Measurements from ENCODE around the gene TRIM47.
"Not testable (repeated sequence)": the region's sequence is repeated elsewhere in the genome, so short reads cannot be mapped to it uniquely, and the experiment has no call there.

Gene TRIM47

DNA sequence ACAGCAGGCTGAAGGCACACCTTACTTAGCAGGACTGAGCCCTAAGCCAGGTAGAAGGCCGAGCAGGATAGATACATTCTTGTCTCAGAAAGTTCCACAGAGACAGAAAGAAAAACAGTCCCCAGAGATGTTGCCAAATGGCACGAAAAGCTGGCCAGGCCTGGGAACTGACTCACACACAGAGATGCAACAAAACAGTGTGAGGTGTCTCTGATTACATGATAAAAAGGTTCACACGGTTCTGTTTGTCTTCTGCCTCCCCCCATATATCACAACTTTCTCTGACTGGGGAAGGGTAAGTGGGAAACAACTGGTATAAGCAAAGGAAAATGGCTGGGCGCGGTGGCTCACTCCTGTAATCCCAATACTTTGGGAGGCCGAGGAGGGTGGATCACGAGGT lies 24.9 kb downstream of the TRIM47 start:
- DNase-seq (ENCODE audit: low read depth), result no peak
- H3K4me3 ChIP-seq (ENCODE audit: low read depth, low read length), result no peak overlapping the region
- TF ChIP-seq, protein P1, sequence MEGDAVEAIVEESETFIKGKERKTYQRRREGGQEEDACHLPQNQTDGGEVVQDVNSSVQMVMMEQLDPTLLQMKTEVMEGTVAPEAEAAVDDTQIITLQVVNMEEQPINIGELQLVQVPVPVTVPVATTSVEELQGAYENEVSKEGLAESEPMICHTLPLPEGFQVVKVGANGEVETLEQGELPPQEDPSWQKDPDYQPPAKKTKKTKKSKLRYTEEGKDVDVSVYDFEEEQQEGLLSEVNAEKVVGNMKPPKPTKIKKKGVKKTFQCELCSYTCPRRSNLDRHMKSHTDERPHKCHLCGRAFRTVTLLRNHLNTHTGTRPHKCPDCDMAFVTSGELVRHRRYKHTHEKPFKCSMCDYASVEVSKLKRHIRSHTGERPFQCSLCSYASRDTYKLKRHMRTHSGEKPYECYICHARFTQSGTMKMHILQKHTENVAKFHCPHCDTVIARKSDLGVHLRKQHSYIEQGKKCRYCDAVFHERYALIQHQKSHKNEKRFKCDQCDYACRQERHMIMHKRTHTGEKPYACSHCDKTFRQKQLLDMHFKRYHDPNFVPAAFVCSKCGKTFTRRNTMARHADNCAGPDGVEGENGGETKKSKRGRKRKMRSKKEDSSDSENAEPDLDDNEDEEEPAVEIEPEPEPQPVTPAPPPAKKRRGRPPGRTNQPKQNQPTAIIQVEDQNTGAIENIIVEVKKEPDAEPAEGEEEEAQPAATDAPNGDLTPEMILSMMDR (IDR thresholded peaks at IDR 0.05; ENCODE audit: insufficient read depth, low read depth, low read length, missing control alignments), result no peak

DNA sequence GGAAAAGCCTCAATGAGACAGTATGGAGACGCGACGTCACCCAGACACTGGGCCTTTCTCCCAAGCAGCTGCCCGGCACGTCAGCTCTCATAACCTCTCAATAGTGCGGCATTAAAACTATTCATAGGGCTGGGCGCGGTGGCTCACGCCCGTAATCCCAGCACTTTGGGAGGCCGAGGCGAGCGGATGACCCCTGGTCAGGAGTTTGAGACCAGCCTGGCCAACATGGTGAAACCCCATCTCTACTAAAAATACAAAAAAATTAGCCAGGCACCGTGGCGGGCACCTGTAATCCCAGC lies 26.7 kb downstream of the TRIM47 start:
- not testable (repeated sequence) for H3K4me3 ChIP-seq (ENCODE audit: low read depth, low read length); DNase-seq (ENCODE audit: low read depth)

DNA sequence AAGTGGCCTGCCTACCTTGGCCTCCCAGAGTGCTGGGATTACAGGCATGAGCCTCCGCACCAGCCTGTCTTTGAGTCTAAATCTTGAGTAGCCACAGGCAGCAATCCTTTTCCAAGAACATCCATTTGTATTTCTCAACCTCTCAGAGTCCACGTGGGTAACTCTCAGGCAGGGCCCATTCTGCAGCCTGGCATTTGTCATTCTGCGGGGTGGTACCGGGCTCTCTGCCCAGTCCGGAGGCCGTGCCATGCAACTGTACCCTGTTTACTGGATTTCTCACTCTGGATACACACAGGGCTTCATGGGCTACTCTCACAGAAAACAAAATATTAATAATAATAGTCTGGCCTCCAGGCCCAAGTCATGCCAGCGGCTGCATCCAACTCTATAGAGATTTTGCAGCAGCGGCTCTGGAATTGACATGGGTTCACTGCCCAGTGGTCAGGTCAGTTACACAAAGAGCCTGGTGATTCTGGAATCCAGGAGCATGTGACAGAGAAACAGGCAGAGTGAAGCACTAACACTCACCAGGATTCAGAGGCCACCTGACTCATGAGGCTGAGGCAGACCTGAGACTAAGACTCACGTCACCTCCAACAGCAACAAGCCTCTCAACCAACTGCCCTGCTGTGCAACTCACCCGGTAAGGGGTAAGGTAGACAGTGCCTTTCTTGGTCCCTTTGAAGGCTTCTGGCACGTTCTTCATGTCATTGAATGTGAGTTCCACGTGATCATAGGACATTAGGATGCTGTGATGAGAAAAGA lies 27.3 kb downstream of the TRIM47 start:
- TF ChIP-seq, protein P1 (IDR thresholded peaks at IDR 0.05; ENCODE audit: insufficient read depth, low read depth, low read length, missing control alignments), result no peak
- no peak overlapping the region for H3K4me3 ChIP-seq (ENCODE audit: low read depth, low read length)
- DNase-seq (ENCODE audit: low read depth), result no peak

DNA sequence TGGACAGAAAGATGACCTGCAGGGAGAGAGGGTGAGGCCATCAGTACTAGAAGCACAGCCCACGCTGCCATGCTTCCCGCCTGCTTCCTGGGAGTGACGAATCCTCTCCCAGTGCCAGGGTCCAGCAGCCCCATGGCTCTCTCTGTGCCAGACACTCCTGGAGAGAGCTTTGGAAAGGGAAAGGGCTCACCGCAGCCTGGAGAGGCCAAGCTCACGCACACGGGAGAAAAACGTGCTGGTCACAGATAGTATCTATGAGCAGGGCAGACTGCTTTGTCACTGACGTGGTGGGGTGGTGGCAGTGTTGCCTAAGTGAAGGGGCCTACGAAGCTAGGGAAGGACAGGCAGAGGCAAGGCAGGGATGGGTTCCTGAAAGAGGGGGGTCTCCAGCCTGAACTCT lies 28.7 kb downstream of the TRIM47 start:
- TF ChIP-seq, protein P1 (IDR thresholded peaks at IDR 0.05; ENCODE audit: insufficient read depth, low read depth, low read length, missing control alignments), result no peak
- H3K4me3 ChIP-seq (ENCODE audit: low read depth, low read length), result no peak overlapping the region
- DNase-seq (ENCODE audit: low read depth), result no peak

DNA sequence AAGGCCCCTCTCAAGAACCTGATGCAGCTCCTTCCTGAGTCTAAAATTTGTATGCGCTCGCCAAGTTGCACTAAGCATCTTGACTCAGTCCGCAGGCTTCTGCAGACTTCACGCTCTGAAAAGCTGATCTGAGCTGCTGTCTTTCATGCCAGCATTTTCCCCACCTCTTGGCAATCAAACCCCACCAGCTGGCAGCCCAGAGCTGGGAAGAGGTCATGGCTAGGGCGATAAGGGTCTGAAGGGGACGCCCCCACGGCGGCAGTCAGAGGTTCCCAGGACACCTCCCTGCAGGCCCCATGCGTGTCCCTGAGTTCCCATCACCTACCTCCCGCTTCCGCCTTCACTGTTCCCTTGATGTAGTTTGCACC lies 29.1 kb downstream of the TRIM47 start:
- H3K4me3 ChIP-seq (ENCODE audit: low read depth, low read length), result no peak overlapping the region
- no peak for DNase-seq (ENCODE audit: low read depth)
- TF ChIP-seq, protein P1 (IDR thresholded peaks at IDR 0.05; ENCODE audit: insufficient read depth, low read depth, low read length, missing control alignments), result no peak

DNA sequence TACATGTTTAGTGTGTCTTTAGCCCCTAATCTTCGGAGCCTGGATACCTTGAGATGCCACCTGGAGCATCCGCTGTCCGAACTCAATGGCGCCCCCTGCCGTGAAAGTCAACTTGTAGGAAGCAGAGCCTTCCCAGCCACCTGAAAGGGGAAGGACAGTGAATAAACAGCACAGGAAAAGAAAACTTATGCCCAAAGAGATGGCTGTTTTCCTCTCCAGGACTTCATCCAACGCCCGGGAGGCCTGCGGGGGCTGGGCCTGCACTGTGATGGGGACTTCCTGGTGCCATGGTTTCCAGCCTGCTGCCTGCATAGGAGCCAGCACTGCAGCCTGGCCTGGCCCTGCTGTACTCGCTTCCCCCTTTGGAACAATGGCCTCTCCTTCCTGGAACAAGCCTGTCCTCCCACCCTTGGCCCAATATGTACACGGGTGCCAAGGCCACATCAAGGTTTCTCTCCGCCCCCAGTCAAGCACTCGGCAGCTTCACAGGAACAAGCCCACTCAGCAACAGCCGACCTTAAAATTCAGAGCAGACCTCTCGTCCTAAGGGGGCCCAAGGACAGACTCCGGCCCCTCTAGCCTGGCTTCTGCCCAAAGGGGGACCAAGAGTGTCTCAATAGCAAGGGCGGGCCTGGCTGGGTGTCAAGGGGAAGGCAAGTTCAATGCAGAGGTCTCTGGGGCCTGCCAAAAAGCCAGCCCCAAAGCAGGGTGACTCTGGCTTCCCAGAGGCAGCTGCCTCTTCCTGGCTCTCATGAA lies 29.7 kb downstream of the TRIM47 start:
- no peak overlapping the region for H3K4me3 ChIP-seq (ENCODE audit: low read depth, low read length)
- TF ChIP-seq, protein P1 (IDR thresholded peaks at IDR 0.05; ENCODE audit: insufficient read depth, low read depth, low read length, missing control alignments), result peak; percentile 77
- peak; percentile 80 for DNase-seq (ENCODE audit: low read depth)

DNA sequence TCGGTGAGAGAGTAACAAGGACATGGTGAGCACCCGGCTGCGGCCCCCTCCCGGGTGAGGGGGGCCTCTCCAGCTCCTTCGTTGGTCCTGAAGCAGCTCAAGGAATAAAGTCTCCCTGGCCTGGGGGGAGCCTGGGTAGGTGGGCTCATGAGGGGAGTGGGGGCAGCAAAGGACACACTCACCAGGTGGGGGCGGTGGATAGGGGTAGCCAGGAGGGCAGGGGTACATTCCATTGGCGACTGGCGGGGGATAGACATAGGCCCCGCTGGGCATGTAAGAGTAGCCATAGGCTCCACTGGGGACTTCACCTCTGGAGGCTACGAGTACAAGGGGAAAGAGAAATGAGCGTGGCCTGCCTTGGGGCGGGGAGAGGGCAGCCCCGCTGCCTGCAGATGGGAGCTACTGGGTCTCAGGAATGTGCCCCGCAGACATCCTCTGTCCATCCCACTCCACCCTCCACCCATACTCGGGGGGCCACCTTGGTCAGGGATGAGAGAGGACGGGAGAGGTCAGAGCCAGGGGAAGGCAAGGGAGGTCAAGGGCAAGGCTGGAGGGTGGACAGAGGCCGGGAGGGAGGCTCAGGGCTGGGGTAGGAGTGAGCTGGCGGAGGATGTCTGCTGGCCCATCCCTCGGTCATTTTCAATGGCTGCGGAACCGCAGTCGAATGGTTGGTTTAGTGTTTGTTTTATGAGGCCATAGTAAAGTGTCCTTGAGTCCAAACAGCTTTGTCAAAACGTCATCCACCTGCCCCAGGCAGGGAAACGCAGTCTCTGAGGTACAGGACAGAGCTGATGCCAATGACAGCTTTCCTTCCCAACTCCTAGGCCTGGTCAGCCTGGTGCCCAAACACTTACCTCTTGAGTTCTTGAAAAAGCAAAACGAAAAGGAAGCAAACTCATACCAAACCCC lies 30.5 kb downstream of the TRIM47 start:
- no peak overlapping the region for H3K4me3 ChIP-seq (ENCODE audit: low read depth, low read length)
- no peak for DNase-seq (ENCODE audit: low read depth)

More for the DNA sequence above, 30.5 kb downstream of the TRIM47 start:
- TF ChIP-seq, protein P1 (IDR thresholded peaks at IDR 0.05; ENCODE audit: insufficient read depth, low read depth, low read length, missing control alignments), result no peak
